HEK293T (cell line): ENCODE results near the gene LRRC4C.

Experiments used
- BHLHE40 ChIP-seq: fragments of 450-650 bp; IDR thresholded peaks from 2 replicates; pipeline ENCODE4 v1.6.1; 2016; ENCODE audit warnings: mild to moderate bottlenecking, moderate library complexity, borderline replicate concordance
- ELF4 ChIP-seq: fragments of 450-650 bp; IDR thresholded peaks from 2 replicates; pipeline ENCODE4 v1.6.1; 2017; ENCODE audit warnings: antibody characterized with exemption
- FOXA1 ChIP-seq: fragments of 450-650 bp; IDR thresholded peaks from 2 replicates; pipeline ENCODE4 v1.6.1; 2016; ENCODE audit warnings: mild to moderate bottlenecking
- FOXM1 ChIP-seq: fragments of 450-650 bp; IDR thresholded peaks from 2 replicates; pipeline ENCODE4 v1.6.1; 2017; ENCODE audit warnings: mild to moderate bottlenecking, borderline replicate concordance
- SP1 ChIP-seq: fragments of 450-650 bp; IDR thresholded peaks from 2 replicates; pipeline ENCODE4 v1.6.1; 2017
- SUZ12 ChIP-seq: fragments of 450-650 bp; IDR thresholded peaks from 2 replicates; pipeline ENCODE4 v1.6.1; 2016; ENCODE audit warnings: mild to moderate bottlenecking
- TARDBP ChIP-seq: fragments of 450-650 bp; IDR thresholded peaks from 2 replicates; pipeline ENCODE4 v1.6.1; 2016

DNA sequence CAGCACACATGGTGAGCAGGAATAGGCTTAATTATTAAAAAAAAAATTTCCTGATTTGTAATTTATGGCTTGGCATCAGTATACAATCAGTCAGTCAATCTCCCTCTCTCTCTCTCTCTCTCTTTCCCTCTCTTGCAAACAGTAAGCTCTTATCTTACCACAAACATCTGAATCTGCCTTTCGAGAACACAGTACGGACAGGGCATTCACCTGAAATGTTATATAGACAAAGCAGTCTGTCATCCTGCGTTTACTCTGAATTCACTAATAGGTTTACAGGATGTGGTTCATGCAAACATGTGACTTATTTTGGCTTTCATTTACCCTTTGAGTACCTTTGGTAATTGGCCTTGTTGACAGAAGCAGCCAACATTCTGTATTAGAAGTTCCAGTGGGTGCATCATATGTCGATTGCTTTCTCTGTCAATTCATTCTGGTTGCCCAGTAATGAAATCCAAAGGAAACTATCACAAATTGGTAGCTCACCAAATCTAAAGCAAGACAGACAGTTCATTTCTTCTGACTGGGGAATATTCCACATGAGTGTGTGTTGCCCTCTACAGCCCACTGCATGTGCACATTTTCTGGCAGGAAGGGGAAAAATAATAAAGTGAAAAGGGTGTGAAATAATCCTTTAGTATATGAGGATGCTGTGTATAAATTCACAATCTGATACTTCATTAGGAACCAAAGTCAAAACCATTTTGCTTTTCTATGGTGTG lies 1058.2 kb downstream of the LRRC4C start:
- TF ChIP-seq FOXM1, result no peak
- no peak for TF ChIP-seq ELF4
- no peak for TF ChIP-seq TARDBP
- no peak for TF ChIP-seq SP1
- no peak for TF ChIP-seq SUZ12
- TF ChIP-seq BHLHE40, result no peak
- TF ChIP-seq FOXA1, result no peak
